Activated B cell treated with CpG ODN at 0.5 μM for 24 hours (primary cell): ENCODE results near the gene HSPB3. TPM values are rescaled to one million over a fixed set of nuclear protein-coding genes. Genes with fewer than 3 reads are reported as not detected.

Source experiments
- ATAC-seq: fragments of 200-7000 bp; cut with Tn5 transposase; one replicate; pipeline ENCODE4 v1.10.0; 2021; ENCODE audit warnings: low read depth, mild to moderate bottlenecking, moderate library complexity
- CTCF ChIA-PET: fragments of 350-600 bp; sonication (Branson Sonifier 250); formaldehyde crosslinking; loops from one replicate; lab custom pipeline; 2021; ENCODE audit warnings: antibody characterized with exemption; lab: Charles Lee
- POLR2A ChIA-PET: fragments of 350-600 bp; sonication (Branson Sonifier 250); formaldehyde crosslinking; loops from one replicate; lab custom pipeline; 2021; ENCODE audit warnings: antibody characterized with exemption; lab: Charles Lee
- DNase-seq: peaks from one replicate; pipeline ENCODE4 v3.0.0; 2022
- H3K27ac Mint-ChIP-seq: one replicate; pipeline ENCODE4 v1.8.0; 2020; ENCODE audit warnings: mixed read lengths
- H3K27me3 Mint-ChIP-seq: one replicate; pipeline ENCODE4 v1.8.0; 2021; ENCODE audit warnings: mixed read lengths
- H3K36me3 Mint-ChIP-seq: one replicate; pipeline ENCODE4 v1.8.0; 2021; ENCODE audit warnings: low read depth, mixed read lengths
- H3K4me1 Mint-ChIP-seq: one replicate; pipeline ENCODE4 v1.8.0; 2021; ENCODE audit warnings: mixed read lengths
- H3K4me3 Mint-ChIP-seq: one replicate; pipeline ENCODE4 v1.8.0; 2020; ENCODE audit warnings: mild to moderate bottlenecking, mixed read lengths
- H3K9me3 Mint-ChIP-seq: one replicate; pipeline ENCODE4 v1.8.0; 2020; ENCODE audit warnings: mixed read lengths
- CTCF ChIP-seq: fragments of 200-600 bp; IDR thresholded peaks from one replicate; pipeline ENCODE4 v1.8.0; 2022; ENCODE audit warnings: antibody characterized with exemption, mild to moderate bottlenecking
- intact Hi-C: fragments of 100-400 bp; cut with micrococcal nuclease; formaldehyde crosslinking; loops from one replicate; pipeline ENCODE4 v1.15.1; 2024
- total RNA-seq: library from RNA; stranded (reverse); gene quantifications from 2 replicates; pipeline ENCODE4 v1.2.3, GENCODE V29; 2022

HSPB3 gene
- total RNA-seq, 1 donor from 2014 or later = not detected

GRCh38 chr5:54454602-54455001, 897 bp upstream of the HSPB3 start:
- DNase-seq (no peak), ATAC-seq (no peak)
- ChIA-PET POLR2A (no interaction called here), CTCF (no interaction called here)
- intact Hi-C loops = no loop called here
- Mint-ChIP-seq H3K27ac (no peak overlapping the region), H3K9me3 (no peaks in the 10 kb centered on the region), H3K4me3 (no peak overlapping the region), H3K36me3 (no peaks in the 10 kb centered on the region), H3K27me3 (peaks cover 19% of the 10 kb centered on the region), H3K4me1 (no peaks in the 10 kb centered on the region)
- no peak for TF ChIP-seq CTCF

GRCh38 chr5:54457094-54457862, 1.8 kb downstream of the HSPB3 start:
- ChIA-PET POLR2A (no interaction called here), CTCF (interaction anchor here (0.7 kb wide), 1 partner anchor 14 kb away, joined by 3 read pairs; no protein-coding TSS in a partner anchor)
- Mint-ChIP-seq H3K36me3 (peaks cover 8% of the 10 kb centered on the region), H3K4me1 (no peaks in the 10 kb centered on the region), H3K27ac (no peak overlapping the region), H3K9me3 (peaks cover 17% of the 10 kb centered on the region), H3K4me3 (no peak overlapping the region), H3K27me3 (peaks cover 34% of the 10 kb centered on the region)
- TF ChIP-seq CTCF = no peak
- ATAC-seq (no peak), DNase-seq (no peak)
- intact Hi-C loops = no loop called here

GRCh38 chr5:54458221-54458620, 2.7 kb downstream of the HSPB3 start:
- intact Hi-C loops = no loop called here
- Mint-ChIP-seq H3K27ac (no peak overlapping the region), H3K4me1 (no peaks in the 10 kb centered on the region), H3K9me3 (peaks cover 19% of the 10 kb centered on the region), H3K36me3 (peaks cover 8% of the 10 kb centered on the region), H3K4me3 (no peak overlapping the region), H3K27me3 (peaks cover 34% of the 10 kb centered on the region)
- no peak for TF ChIP-seq CTCF
- DNase-seq (no peak), ATAC-seq (no peak)
- POLR2A ChIA-PET = no interaction called here
- CTCF ChIA-PET = no interaction called here

- peaks cover 29% of the 10 kb centered on the region for H3K27me3 Mint-ChIP-seq
- no peak overlapping the region for H3K27ac Mint-ChIP-seq
- ATAC-seq (no peak), DNase-seq (no peak)
- no peak overlapping the region for H3K4me3 Mint-ChIP-seq
- CTCF ChIA-PET = no interaction called here
- intact Hi-C loops = no loop called here
- POLR2A ChIA-PET = no interaction called here
- H3K4me1 Mint-ChIP-seq = no peaks in the 10 kb centered on the region
- no peak for TF ChIP-seq CTCF
- peaks cover 8% of the 10 kb centered on the region for H3K36me3 Mint-ChIP-seq
- peaks cover 19% of the 10 kb centered on the region for H3K9me3 Mint-ChIP-seq
These were observed 4.9 kb downstream of the HSPB3 start for GRCh38 chr5:54460181-54460919.

GRCh38 chr5:54462281-54462680, 6.8 kb downstream of the HSPB3 start:
- peaks cover 19% of the 10 kb centered on the region for H3K9me3 Mint-ChIP-seq
- no peak overlapping the region for H3K4me3 Mint-ChIP-seq
- H3K36me3 Mint-ChIP-seq = peaks cover 8% of the 10 kb centered on the region
- no peaks in the 10 kb centered on the region for H3K4me1 Mint-ChIP-seq
- H3K27me3 Mint-ChIP-seq = peaks cover 27% of the 10 kb centered on the region
- DNase-seq (no peak), ATAC-seq (no peak)
- CTCF ChIA-PET = no interaction called here
- H3K27ac Mint-ChIP-seq = no peak overlapping the region
- POLR2A ChIA-PET = no interaction called here
- intact Hi-C loops = no loop called here
- no peak for TF ChIP-seq CTCF
